C4-2B (cell line): ENCODE data around the gene RHOA.

ENCODE experiments used
- H3K27ac ChIP-seq: fragments of 450-650 bp; 2 replicates; pipeline ENCODE4 v1.5.1; 2017
- ZFX ChIP-seq: fragments of 450-650 bp; IDR thresholded peaks from 2 replicates; pipeline ENCODE4 v1.6.1; 2017
- TF ChIP-seq, protein P1 (sequence below): fragments of 450-650 bp; conservative IDR thresholded peaks from 2 replicates; pipeline ENCODE4 v1.5.1; 2017; ENCODE audit warnings: mild to moderate bottlenecking

The RHOA gene

DNA sequence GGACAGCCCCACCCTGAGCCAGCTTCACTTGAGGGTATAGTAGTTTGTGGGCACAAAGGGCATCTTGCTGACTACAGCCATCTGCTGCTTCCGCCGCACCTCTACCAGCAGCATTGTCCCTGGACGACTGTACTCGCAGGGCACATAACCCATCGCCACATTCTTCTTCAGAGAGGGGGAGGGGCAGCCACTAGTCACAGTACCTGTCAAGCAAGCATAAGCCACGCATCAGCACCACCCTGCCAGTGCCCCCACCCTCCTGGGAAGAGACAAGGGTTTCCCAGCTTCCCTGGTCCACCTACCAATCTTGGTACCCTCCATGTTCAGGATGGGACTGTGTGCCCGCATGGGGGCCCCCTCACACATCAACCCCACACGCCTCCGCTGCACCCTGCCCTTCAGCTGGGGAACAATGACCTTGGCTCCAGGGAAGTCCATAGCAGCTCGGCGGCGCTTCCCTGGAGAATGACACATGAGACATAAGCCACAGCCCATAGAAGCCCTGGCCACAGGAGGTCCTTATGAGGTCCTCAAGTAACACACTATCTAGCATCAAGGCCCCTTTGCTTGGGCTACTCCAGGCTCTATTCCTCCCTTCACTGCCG, 5.8 kb upstream of the RHOA start:
- no peak overlapping the region for H3K27ac ChIP-seq

GRCh38 chr3:49416867-49417266, 5.1 kb upstream of the RHOA start:
- no peak overlapping the region for H3K27ac ChIP-seq

More for the DNA sequence above, 5.8 kb upstream of the RHOA start:
- TF ChIP-seq ZFX: no peak
- TF ChIP-seq, protein P1, sequence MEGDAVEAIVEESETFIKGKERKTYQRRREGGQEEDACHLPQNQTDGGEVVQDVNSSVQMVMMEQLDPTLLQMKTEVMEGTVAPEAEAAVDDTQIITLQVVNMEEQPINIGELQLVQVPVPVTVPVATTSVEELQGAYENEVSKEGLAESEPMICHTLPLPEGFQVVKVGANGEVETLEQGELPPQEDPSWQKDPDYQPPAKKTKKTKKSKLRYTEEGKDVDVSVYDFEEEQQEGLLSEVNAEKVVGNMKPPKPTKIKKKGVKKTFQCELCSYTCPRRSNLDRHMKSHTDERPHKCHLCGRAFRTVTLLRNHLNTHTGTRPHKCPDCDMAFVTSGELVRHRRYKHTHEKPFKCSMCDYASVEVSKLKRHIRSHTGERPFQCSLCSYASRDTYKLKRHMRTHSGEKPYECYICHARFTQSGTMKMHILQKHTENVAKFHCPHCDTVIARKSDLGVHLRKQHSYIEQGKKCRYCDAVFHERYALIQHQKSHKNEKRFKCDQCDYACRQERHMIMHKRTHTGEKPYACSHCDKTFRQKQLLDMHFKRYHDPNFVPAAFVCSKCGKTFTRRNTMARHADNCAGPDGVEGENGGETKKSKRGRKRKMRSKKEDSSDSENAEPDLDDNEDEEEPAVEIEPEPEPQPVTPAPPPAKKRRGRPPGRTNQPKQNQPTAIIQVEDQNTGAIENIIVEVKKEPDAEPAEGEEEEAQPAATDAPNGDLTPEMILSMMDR: no peak

GRCh38 chr3:49415931-49416601, 4.3 kb upstream of the RHOA start:
- H3K27ac ChIP-seq: no peak overlapping the region
- TF ChIP-seq, protein P1: no peak
- no peak for TF ChIP-seq ZFX

More at GRCh38 chr3:49416867-49417266, 5.1 kb upstream of the RHOA start:
- TF ChIP-seq, protein P1: no peak
- TF ChIP-seq ZFX: no peak

GRCh38 chr3:49414753-49415152, 3.0 kb upstream of the RHOA start:
- TF ChIP-seq, protein P1: no peak
- no peak for TF ChIP-seq ZFX
- no peak overlapping the region for H3K27ac ChIP-seq

GRCh38 chr3:49413338-49413734, 1.6 kb upstream of the RHOA start:
- H3K27ac ChIP-seq: peak overlapping the region; percentile 94
- TF ChIP-seq, protein P1: no peak
- TF ChIP-seq ZFX: no peak

DNA sequence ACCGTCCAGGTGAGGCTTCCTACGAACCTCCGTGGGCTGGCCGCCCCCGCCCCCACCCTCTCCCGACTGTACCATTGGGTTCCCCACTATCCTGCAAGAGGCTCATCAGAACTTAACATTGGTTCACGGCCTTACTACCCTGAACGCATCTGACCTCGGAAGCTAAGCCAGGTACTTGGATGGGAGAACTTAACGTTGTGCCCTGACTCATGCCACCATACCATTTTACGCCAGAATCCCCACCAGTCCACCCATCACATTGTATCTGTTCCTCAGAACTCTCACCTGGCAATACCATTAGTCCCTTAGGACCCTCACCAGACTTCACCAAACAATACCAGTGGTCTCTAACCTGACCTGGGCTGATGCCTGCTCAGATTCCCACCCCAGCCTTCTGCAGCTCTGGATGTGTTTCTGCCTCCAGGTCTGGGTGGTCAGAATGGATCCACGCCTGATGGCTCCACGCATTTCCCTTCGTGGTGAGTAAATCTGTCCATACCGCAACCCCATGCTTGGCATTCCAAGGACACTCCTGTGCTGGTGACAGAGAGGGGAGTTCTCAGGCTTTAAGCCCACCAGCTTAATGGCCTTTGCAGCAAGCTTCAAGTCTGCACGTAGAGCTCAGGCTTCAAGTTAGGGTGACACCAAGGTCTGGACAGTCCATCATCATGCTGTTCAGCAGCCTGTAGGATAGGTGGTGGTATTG, 1.0 kb upstream of the RHOA start:
- TF ChIP-seq, protein P1: no peak
- no peak; the same call in 1 of the 2 replicates for TF ChIP-seq ZFX
- H3K27ac ChIP-seq: peak overlapping the region; percentile 94

DNA sequence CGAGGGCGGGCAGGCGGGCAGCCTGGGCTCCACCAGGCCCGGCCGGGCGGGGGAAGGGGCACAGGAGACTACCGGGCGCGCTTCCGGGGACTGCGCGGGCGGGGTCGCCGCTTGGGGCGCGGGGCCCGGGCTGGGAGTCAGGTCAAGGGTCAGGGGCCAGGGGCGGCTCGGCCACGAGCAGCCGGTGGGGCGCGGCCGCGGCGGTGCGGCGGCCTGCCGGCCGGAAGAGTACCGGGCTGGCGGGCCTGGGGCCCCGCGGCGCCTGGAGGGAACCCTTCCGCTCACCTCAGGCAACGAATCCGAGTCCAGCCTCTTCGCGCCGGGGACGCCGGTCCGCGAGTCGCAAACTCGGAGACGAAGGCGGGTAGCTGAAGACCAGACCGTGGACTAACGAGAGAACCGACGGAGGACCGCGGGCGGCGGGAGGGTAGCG, 225 bp downstream of the RHOA start:
- TF ChIP-seq ZFX: peak; percentile 92
- TF ChIP-seq, protein P1: no peak
- H3K27ac ChIP-seq: peak overlapping the region; percentile 94
